ENCODE measurements around the gene RNF5.
A peak's percentile ranks its signal among the peaks of the same experiment; 100 is the strongest.

RNF5 gene

GRCh38 chr6:32153564-32154513, 24.4 kb upstream of the RNF5 start, which contains the start of gene PPT2:
PPT2 (plus strand) TSS chr6:32154141; CDS start chr6:32154595, 454 bp downstream.
- Histone ChIP-seq H3K9ac (ENCODE audit: low read depth, low read length) (peak within 1 kb of the TSS; percentile 87), H3K36me3 (ENCODE audit: insufficient read depth, low read length) (peaks cover 30% of the 10 kb centered on the region), H3K4me1 (ENCODE audit: insufficient read depth, low read length) (peaks cover 8% of the 10 kb centered on the region), H3K9me3 (ENCODE audit: insufficient read depth, low read depth, low read length) (no peaks in the 10 kb centered on the region), H3K27ac (ENCODE audit: low read depth, low read length) (peak within 1 kb of the TSS; percentile 92), H3K4me3 (ENCODE audit: low read length) (peak within 1 kb of the TSS; percentile 92), H3K27me3 (ENCODE audit: insufficient read depth, low read length) (peaks cover 24% of the 10 kb centered on the region)
- under 1% methylated on average over 47 of the region's 52 CpGs for WGBS

- Histone ChIP-seq H3K27me3 (ENCODE audit: insufficient read depth, low read length) (peaks cover 24% of the 10 kb centered on the region), H3K9me3 (ENCODE audit: insufficient read depth, low read depth, low read length) (no peaks in the 10 kb centered on the region), H3K9ac (ENCODE audit: low read depth, low read length) (peak overlapping the region; percentile 87), H3K36me3 (ENCODE audit: insufficient read depth, low read length) (peaks cover 32% of the 10 kb centered on the region), H3K27ac (ENCODE audit: low read depth, low read length) (peak overlapping the region; percentile 92; the same call in 1 of the 2 replicates), H3K4me3 (ENCODE audit: low read length) (peak overlapping the region; percentile 92), H3K4me1 (ENCODE audit: insufficient read depth, low read length) (peaks cover 8% of the 10 kb centered on the region)
- WGBS: 19% methylated on average over 31 of the region's 34 CpGs
Observed at GRCh38 chr6:32154514-32155161, 23.6 kb upstream of the RNF5 start.

GRCh38 chr6:32156891-32157290, 21.3 kb upstream of the RNF5 start:
- Histone ChIP-seq H3K9ac (ENCODE audit: low read depth, low read length) (no peak overlapping the region), H3K4me3 (ENCODE audit: low read length) (no peak overlapping the region), H3K27ac (ENCODE audit: low read depth, low read length) (no peak overlapping the region), H3K36me3 (ENCODE audit: insufficient read depth, low read length) (peaks cover 32% of the 10 kb centered on the region), H3K4me1 (ENCODE audit: insufficient read depth, low read length) (peaks cover 8% of the 10 kb centered on the region), H3K9me3 (ENCODE audit: insufficient read depth, low read depth, low read length) (no peaks in the 10 kb centered on the region), H3K27me3 (ENCODE audit: insufficient read depth, low read length) (peaks cover 8% of the 10 kb centered on the region)
- WGBS: 95% methylated on average over 7 of the region's 9 CpGs

GRCh38 chr6:32158052-32158451, 20.2 kb upstream of the RNF5 start:
- H3K4me1 ChIP-seq (ENCODE audit: insufficient read depth, low read length): no peaks in the 10 kb centered on the region
- H3K36me3 ChIP-seq (ENCODE audit: insufficient read depth, low read length): peaks cover 39% of the 10 kb centered on the region
- no peak overlapping the region for H3K9ac ChIP-seq (ENCODE audit: low read depth, low read length)
- H3K27ac ChIP-seq (ENCODE audit: low read depth, low read length): no peak overlapping the region
- no peaks in the 10 kb centered on the region for H3K9me3 ChIP-seq (ENCODE audit: insufficient read depth, low read depth, low read length)
- H3K4me3 ChIP-seq (ENCODE audit: low read length): no peak overlapping the region
- H3K27me3 ChIP-seq (ENCODE audit: insufficient read depth, low read length): no peaks in the 10 kb centered on the region

GRCh38 chr6:32163559-32164258, 14.5 kb upstream of the RNF5 start:
- H3K9ac ChIP-seq (ENCODE audit: low read depth, low read length): 0 out of 2 replicates have a peak overlapping the region, but pooled peaks have one; percentile 26
- peaks cover 44% of the 10 kb centered on the region for H3K36me3 ChIP-seq (ENCODE audit: insufficient read depth, low read length)
- WGBS: 90% methylated on average over 7 of the region's 7 CpGs
- no peaks in the 10 kb centered on the region for H3K27me3 ChIP-seq (ENCODE audit: insufficient read depth, low read length)
- H3K27ac ChIP-seq (ENCODE audit: low read depth, low read length): peak overlapping the region; percentile 25; the same call in 1 of the 2 replicates
- H3K9me3 ChIP-seq (ENCODE audit: insufficient read depth, low read depth, low read length): no peaks in the 10 kb centered on the region
- no peaks in the 10 kb centered on the region for H3K4me1 ChIP-seq (ENCODE audit: insufficient read depth, low read length)
- no peak overlapping the region for H3K4me3 ChIP-seq (ENCODE audit: low read length)

- H3K27ac ChIP-seq (ENCODE audit: low read depth, low read length): peak within 1 kb of the TSS; percentile 25; the same call in 1 of the 2 replicates
- no peaks in the 10 kb centered on the region for H3K9me3 ChIP-seq (ENCODE audit: insufficient read depth, low read depth, low read length)
Observed at GRCh38 chr6:32164295-32164694, 13.9 kb upstream of the RNF5 start, which contains the start of gene EGFL8. EGFL8 (plus strand) TSS chr6:32164595; CDS start chr6:32166166, 1,571 bp downstream.

GRCh38 chr6:32166411-32167061, 11.7 kb upstream of the RNF5 start:
- H3K36me3 ChIP-seq (ENCODE audit: insufficient read depth, low read length): peaks cover 68% of the 10 kb centered on the region
- no peaks in the 10 kb centered on the region for H3K4me1 ChIP-seq (ENCODE audit: insufficient read depth, low read length)
- 90% methylated on average over 30 of the region's 30 CpGs for WGBS
- H3K4me3 ChIP-seq (ENCODE audit: low read length): no peak overlapping the region
- H3K9ac ChIP-seq (ENCODE audit: low read depth, low read length): no peak overlapping the region
- H3K9me3 ChIP-seq (ENCODE audit: insufficient read depth, low read depth, low read length): no peaks in the 10 kb centered on the region
- H3K27me3 ChIP-seq (ENCODE audit: insufficient read depth, low read length): no peaks in the 10 kb centered on the region
- peak overlapping the region; percentile 41; the same call in 1 of the 2 replicates for H3K27ac ChIP-seq (ENCODE audit: low read depth, low read length)

More at GRCh38 chr6:32164295-32164694, 13.9 kb upstream of the RNF5 start, which contains the start of gene EGFL8:
- Histone ChIP-seq H3K4me1 (ENCODE audit: insufficient read depth, low read length) (no peaks in the 10 kb centered on the region), H3K36me3 (ENCODE audit: insufficient read depth, low read length) (peaks cover 46% of the 10 kb centered on the region), H3K9ac (ENCODE audit: low read depth, low read length) (0 out of 2 replicates have a peak within 1 kb of the TSS, but pooled peaks have one; percentile 26), H3K27me3 (ENCODE audit: insufficient read depth, low read length) (no peaks in the 10 kb centered on the region), H3K4me3 (ENCODE audit: low read length) (no peak within 1 kb of the TSS)

- Histone ChIP-seq H3K9ac (ENCODE audit: low read depth, low read length) (no peak overlapping the region), H3K36me3 (ENCODE audit: insufficient read depth, low read length) (peaks cover 71% of the 10 kb centered on the region), H3K27ac (ENCODE audit: low read depth, low read length) (peak overlapping the region; percentile 58; the same call in 1 of the 2 replicates), H3K4me3 (ENCODE audit: low read length) (no peak overlapping the region), H3K4me1 (ENCODE audit: insufficient read depth, low read length) (no peaks in the 10 kb centered on the region), H3K9me3 (ENCODE audit: insufficient read depth, low read depth, low read length) (no peaks in the 10 kb centered on the region), H3K27me3 (ENCODE audit: insufficient read depth, low read length) (no peaks in the 10 kb centered on the region)
- 91% methylated on average over 32 of the region's 32 CpGs for WGBS
Observed at GRCh38 chr6:32167154-32167760, 10.9 kb upstream of the RNF5 start.

- no peaks in the 10 kb centered on the region for H3K27me3 ChIP-seq (ENCODE audit: insufficient read depth, low read length)
- H3K9me3 ChIP-seq (ENCODE audit: insufficient read depth, low read depth, low read length): no peaks in the 10 kb centered on the region
- 0 out of 2 replicates have a peak overlapping the region, but pooled peaks have one; percentile 58 for H3K27ac ChIP-seq (ENCODE audit: low read depth, low read length)
- H3K4me1 ChIP-seq (ENCODE audit: insufficient read depth, low read length): no peaks in the 10 kb centered on the region
- H3K9ac ChIP-seq (ENCODE audit: low read depth, low read length): no peak overlapping the region
- no peak overlapping the region for H3K4me3 ChIP-seq (ENCODE audit: low read length)
- 85% methylated on average over 6 of the region's 6 CpGs for WGBS
- peaks cover 70% of the 10 kb centered on the region for H3K36me3 ChIP-seq (ENCODE audit: insufficient read depth, low read length)
Observed at GRCh38 chr6:32167761-32168262, 10.4 kb upstream of the RNF5 start.

GRCh38 chr6:32168350-32168749, 9.9 kb upstream of the RNF5 start:
- Histone ChIP-seq H3K36me3 (ENCODE audit: insufficient read depth, low read length) (peaks cover 66% of the 10 kb centered on the region), H3K9ac (ENCODE audit: low read depth, low read length) (no peak overlapping the region), H3K4me1 (ENCODE audit: insufficient read depth, low read length) (peaks cover 2% of the 10 kb centered on the region; the same call in 1 of the 2 replicates), H3K9me3 (ENCODE audit: insufficient read depth, low read depth, low read length) (no peaks in the 10 kb centered on the region), H3K4me3 (ENCODE audit: low read length) (no peak overlapping the region), H3K27ac (ENCODE audit: low read depth, low read length) (no peak overlapping the region), H3K27me3 (ENCODE audit: insufficient read depth, low read length) (no peaks in the 10 kb centered on the region)
- 81% methylated on average over 2 of the region's 2 CpGs for WGBS

All from HUES64 (cell line).